Nephron progenitor cell (in vitro differentiated cells): ENCODE data around the gene RNF13.
A peak's percentile ranks its signal among the peaks of the same experiment; 100 is the strongest.
"Not testable (repeated sequence)": the region's sequence is repeated elsewhere in the genome, so short reads cannot be mapped to it uniquely, and the experiment has no call there.

Source experiments
- DNase-seq: peaks from one replicate; pipeline ENCODE4 v3.0.0; 2021
- H3K27ac Mint-ChIP-seq: 2 replicates; pipeline ENCODE4 v1.8.0; 2021; ENCODE audit warnings: mild to moderate bottlenecking, moderate library complexity, mixed read lengths
- H3K27me3 Mint-ChIP-seq: 2 replicates; pipeline ENCODE4 v1.8.0; 2021; ENCODE audit warnings: mild to moderate bottlenecking, low read depth, mixed read lengths; ENCODE audit not compliant: poor library complexity
- H3K36me3 Mint-ChIP-seq: 2 replicates; pipeline ENCODE4 v1.8.0; 2021; ENCODE audit warnings: low read depth, mixed read lengths
- H3K4me1 Mint-ChIP-seq: 2 replicates; pipeline ENCODE4 v1.8.0; 2021; ENCODE audit warnings: mixed read lengths
- H3K4me3 Mint-ChIP-seq: 2 replicates; pipeline ENCODE4 v1.8.0; 2021; ENCODE audit warnings: mild to moderate bottlenecking, moderate library complexity, mixed read lengths
- H3K9me3 Mint-ChIP-seq: 2 replicates; pipeline ENCODE4 v1.8.0; 2021; ENCODE audit warnings: mild to moderate bottlenecking, moderate library complexity, mixed read lengths
- TF ChIP-seq, protein P1 (sequence below): fragments of 200-600 bp; sonication (generic); IDR thresholded peaks from 2 replicates; pipeline ENCODE4 v1.5.0; 2021; ENCODE audit warnings: antibody characterized with exemption

Gene RNF13

DNA sequence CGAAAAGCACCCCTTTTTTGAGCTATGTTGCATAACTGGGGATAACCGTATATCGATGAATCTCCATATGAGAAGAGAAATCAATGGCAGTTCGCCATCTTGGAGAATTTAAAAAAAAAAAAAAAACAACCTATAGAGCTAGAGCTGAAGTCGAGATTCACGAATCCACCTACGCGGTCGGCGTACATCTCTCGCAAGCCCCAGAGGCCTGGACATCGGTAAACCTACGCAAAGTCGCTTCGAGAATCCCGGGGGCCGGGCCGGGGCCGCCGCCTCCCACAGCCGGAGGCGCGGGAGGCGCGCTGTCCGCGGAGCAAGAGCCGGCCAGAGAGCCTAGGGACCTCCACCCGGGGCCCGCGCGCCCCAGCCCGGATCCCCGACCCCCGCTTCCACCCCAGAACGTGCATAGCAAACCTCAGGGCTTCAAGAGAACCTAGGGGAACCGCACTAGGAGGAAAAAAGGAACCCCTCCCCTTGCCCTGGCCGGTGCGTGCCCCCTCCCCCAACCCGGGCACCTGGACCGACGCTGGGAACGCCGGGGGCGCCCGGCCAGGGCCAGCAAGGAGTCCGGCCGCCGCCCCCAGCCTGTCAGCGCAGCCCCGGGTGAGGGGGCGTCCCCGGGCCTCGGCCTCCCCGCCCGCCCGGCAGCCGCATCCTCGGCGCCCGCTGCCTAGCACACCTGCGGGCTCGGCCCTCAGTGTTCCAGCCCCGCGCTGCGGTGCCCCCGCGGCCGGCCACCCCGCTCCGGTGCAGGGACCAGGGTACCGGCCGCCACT is 157.1 kb downstream of the RNF13 start:
- Mint-ChIP-seq H3K9me3 (no peaks in the 10 kb centered on the region), H3K27ac (peak overlapping the region; percentile 99), H3K36me3 (peaks cover 23% of the 10 kb centered on the region), H3K27me3 (no peaks in the 10 kb centered on the region), H3K4me1 (peaks cover 60% of the 10 kb centered on the region), H3K4me3 (peak overlapping the region; percentile 98)
- TF ChIP-seq, protein P1, sequence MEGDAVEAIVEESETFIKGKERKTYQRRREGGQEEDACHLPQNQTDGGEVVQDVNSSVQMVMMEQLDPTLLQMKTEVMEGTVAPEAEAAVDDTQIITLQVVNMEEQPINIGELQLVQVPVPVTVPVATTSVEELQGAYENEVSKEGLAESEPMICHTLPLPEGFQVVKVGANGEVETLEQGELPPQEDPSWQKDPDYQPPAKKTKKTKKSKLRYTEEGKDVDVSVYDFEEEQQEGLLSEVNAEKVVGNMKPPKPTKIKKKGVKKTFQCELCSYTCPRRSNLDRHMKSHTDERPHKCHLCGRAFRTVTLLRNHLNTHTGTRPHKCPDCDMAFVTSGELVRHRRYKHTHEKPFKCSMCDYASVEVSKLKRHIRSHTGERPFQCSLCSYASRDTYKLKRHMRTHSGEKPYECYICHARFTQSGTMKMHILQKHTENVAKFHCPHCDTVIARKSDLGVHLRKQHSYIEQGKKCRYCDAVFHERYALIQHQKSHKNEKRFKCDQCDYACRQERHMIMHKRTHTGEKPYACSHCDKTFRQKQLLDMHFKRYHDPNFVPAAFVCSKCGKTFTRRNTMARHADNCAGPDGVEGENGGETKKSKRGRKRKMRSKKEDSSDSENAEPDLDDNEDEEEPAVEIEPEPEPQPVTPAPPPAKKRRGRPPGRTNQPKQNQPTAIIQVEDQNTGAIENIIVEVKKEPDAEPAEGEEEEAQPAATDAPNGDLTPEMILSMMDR: no peak
- DNase-seq: peak; percentile 87

DNA sequence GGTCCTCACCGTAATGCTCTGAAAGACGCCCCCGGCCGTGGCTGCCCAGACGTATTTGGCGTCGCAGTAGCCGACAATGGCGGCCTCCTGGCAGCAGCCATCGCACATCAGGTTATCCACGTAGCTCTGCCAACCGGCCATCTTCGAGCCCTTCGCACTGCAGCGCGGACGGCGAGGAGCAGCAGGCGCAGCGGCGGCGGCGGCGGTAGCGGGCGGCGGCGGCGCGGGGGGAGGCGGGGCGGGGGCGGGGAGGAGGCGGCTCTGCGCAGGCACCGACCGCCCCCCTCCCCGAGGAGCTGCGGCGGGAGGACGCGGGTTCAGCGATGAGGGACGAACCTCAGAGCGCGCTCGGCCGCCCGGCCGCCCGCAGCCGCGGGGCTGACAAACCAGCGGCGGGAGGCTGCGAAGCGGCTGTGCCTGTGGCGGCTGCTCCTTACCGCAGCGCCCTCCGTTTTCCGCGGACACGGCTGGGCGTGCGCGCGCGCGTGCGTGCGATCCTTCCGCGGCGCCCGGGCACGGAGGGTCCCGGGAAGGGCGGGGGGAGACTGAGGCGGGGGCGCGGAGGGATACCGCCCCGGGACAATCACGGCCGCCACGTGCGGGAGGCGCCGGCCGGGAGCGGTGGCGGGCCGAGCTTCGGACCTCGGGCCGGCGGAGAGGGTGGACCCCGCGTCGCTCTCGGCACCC is 157.8 kb downstream of the RNF13 start, which contains the start of gene PFN2:
TSS of gene PFN2 (minus strand) at position 180 of the 687 bp plus-strand sequence. CDS start at position 141, 39 bp downstream.
- peak; percentile 78 for DNase-seq
- H3K27me3 Mint-ChIP-seq: no peaks in the 10 kb centered on the region
- H3K4me3 Mint-ChIP-seq: peak within 1 kb of the TSS; percentile 98
- TF ChIP-seq, protein P1: no peak
- H3K9me3 Mint-ChIP-seq: no peaks in the 10 kb centered on the region
- H3K27ac Mint-ChIP-seq: peak within 1 kb of the TSS; percentile 100
- H3K4me1 Mint-ChIP-seq: peaks cover 53% of the 10 kb centered on the region
- peaks cover 15% of the 10 kb centered on the region for H3K36me3 Mint-ChIP-seq

DNA sequence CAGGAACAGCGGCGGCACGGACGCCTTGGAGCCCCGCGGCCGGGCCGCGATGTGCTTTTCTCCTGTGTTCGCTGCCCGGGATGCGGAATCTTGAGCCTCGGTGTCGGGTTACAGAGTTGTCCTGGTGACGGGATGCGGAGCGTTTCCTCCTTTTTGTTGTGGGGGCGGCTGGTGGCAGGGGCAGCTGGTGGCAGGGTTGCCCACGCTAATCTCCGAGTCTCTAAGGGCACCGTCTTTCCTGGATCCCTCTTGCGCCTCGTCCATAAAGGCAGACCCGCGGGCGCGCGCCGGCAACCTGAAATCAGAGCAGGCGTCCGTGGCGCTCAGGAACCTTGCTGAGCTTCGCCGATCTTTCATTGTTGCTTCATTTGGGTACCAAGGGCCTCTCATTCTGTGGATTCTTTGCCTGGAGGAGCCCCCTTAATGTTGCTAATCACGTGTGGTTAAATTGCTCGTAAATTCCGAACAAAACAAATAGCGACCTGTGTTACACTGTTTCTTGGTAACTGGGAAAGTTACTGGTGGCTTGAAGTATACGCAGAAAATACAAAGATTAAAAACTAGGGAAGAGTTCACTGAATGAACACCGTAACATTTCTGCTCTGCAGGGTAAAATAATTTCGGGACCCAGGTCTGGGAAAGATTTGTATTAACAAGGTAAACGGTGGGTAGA is 158.5 kb downstream of the RNF13 start:
- Mint-ChIP-seq H3K36me3 (peaks cover 8% of the 10 kb centered on the region), H3K27ac (peak overlapping the region; percentile 100), H3K4me3 (peak overlapping the region; percentile 97), H3K4me1 (peaks cover 46% of the 10 kb centered on the region), H3K27me3 (no peaks in the 10 kb centered on the region), H3K9me3 (no peaks in the 10 kb centered on the region)
- TF ChIP-seq, protein P1: no peak
- DNase-seq: peak; percentile 78

DNA sequence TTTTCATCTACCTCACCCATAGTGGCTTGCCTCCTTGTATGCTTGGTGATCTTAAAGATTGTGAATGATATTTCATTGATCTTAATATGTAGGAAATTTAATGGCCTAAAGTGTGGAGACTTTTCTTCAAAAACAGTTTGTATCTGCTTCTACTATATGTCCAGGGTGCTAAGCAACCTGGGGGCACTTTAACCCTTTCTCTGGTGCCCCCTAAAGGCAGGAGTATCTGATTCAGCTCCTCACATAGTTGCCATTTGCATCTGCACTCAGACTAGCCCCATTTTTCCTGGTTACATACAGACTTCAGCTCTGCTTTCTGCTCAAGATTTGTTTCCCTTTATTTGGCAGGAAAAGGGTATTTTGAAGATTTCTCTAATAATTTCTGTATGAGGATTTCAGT is 162.9 kb downstream of the RNF13 start:
- H3K4me3 Mint-ChIP-seq: no peak overlapping the region
- no peak overlapping the region for H3K27ac Mint-ChIP-seq
- peaks cover 23% of the 10 kb centered on the region for H3K36me3 Mint-ChIP-seq
- H3K9me3 Mint-ChIP-seq: peaks cover 4% of the 10 kb centered on the region
- no peaks in the 10 kb centered on the region for H3K27me3 Mint-ChIP-seq
- H3K4me1 Mint-ChIP-seq: peaks cover 21% of the 10 kb centered on the region
- no peak for DNase-seq
- TF ChIP-seq, protein P1: no peak

DNA sequence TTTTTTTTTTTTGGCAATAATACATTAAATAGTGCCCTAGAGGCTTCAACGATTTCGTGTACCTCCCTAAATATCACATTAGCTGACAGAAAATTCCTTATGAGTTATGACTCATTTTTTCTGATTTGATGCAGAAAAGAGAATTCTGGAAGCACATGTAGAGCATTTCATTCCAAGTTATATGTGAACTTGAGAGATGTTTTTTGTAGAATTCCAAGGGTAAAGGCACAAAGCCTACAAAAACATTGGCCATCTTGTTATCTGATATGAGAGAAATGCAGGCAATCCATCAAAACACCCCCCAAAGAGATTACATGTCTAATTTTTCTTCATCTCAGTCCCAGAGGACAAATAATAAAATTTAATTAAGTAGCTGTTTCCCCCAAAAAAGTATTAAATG is 164.4 kb downstream of the RNF13 start:
- Mint-ChIP-seq H3K36me3 (peaks cover 23% of the 10 kb centered on the region), H3K4me3 (no peak overlapping the region), H3K27me3 (no peaks in the 10 kb centered on the region), H3K4me1 (peaks cover 13% of the 10 kb centered on the region), H3K9me3 (peaks cover 4% of the 10 kb centered on the region), H3K27ac (no peak overlapping the region)
- no peak for DNase-seq
- TF ChIP-seq, protein P1: no peak

DNA sequence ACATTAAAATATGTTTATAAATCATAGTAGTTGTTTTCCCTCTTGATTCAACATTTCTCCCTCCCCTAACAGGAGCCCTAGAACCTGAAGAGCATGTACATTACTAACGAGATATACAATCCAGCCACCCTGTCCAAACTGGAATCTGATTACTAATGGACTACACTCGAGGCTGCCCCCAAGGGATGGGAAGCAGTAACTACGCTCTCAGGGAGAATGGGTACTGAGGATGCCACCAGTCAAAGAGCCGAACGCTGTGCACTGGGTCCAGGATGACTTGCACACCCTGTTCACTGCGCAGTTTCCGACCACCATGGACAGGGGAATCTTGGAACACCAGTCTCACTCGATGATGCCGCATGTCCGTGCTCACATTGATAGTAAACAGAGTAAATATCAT is 169.0 kb downstream of the RNF13 start:
- DNase-seq, H3K4me3 Mint-ChIP-seq, H3K4me1 Mint-ChIP-seq, H3K27ac Mint-ChIP-seq, H3K27me3 Mint-ChIP-seq, H3K9me3 Mint-ChIP-seq: not testable (repeated sequence)
- peaks cover 15% of the 10 kb centered on the region for H3K36me3 Mint-ChIP-seq

DNA sequence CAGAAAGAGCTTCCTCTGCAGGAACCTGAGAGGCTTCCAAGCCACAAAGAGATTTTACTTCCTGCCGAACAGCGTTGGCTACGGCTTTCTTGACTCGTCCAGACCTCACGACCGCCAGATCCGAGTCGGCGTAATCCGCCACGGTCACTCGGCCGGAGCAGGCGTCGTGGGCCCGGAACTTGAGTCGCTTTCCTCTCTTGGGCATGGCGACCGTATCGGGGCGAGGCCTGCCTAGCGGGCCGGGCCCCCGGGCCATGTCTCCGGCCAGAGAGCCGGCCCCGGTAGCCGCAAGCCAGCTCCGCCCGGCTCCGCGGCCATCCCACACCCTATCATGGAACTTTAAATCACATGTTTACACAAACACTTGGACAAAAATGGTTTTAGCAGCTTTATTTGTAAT is 170.0 kb downstream of the RNF13 start:
- not testable (repeated sequence) for H3K4me3 Mint-ChIP-seq, H3K9me3 Mint-ChIP-seq, DNase-seq, H3K27ac Mint-ChIP-seq, H3K4me1 Mint-ChIP-seq, H3K27me3 Mint-ChIP-seq
- H3K36me3 Mint-ChIP-seq: peaks cover 15% of the 10 kb centered on the region
